HUES48 (cell line): ENCODE results near the gene MRPL21.

Experiments used
- H3K27ac ChIP-seq: one replicate; pipeline ENCODE4 v1.7.0; 2013; ENCODE audit warnings: low read depth, low read length, inconsistent platforms
- H3K27me3 ChIP-seq: 2 replicates; pipeline ENCODE4 v1.6.1; 2013; ENCODE audit warnings: mild to moderate bottlenecking, low read length; ENCODE audit not compliant: control insufficient read depth, insufficient read depth
- H3K36me3 ChIP-seq: 2 replicates; pipeline ENCODE4 v1.6.1; 2013; ENCODE audit warnings: low read length; ENCODE audit not compliant: control insufficient read depth, insufficient read depth
- H3K4me1 ChIP-seq: 2 replicates; pipeline ENCODE4 v1.6.1; 2013; ENCODE audit warnings: mild to moderate bottlenecking, low read length; ENCODE audit not compliant: control insufficient read depth, insufficient read depth
- H3K4me3 ChIP-seq: 2 replicates; pipeline ENCODE4 v1.5.1; 2013; ENCODE audit warnings: mild to moderate bottlenecking, low read depth, low read length
- H3K9ac ChIP-seq: 2 replicates; pipeline ENCODE4 v1.6.1; 2013; ENCODE audit warnings: mild to moderate bottlenecking, low read depth, low read length, moderate library complexity
- H3K9me3 ChIP-seq: 2 replicates; pipeline ENCODE4 v1.6.1; 2013; ENCODE audit warnings: low read length; ENCODE audit not compliant: control insufficient read depth, insufficient read depth

The MRPL21 gene

DNA sequence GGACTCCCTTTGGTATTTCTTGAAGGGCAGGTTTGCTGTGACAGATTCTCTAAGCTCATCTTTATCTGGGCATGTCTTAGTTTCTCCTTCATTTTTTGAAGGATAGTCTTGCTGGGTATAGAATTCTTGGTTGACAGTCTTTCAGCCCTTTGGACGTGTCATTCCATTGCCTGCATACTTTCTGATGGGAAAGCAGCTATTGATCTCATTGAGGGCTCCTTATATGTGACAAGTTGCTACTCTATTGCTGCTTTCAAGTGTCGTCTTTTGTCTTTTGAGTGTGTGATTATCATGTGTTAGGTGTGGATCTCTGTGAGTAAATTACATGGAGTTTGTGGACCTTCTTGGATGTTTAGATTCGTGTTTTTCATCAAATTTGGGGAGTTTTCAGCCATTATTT is 22.0 kb upstream of the MRPL21 start:
- peaks cover 77% of the 10 kb centered on the region for H3K36me3 ChIP-seq
- H3K27ac ChIP-seq: no peak overlapping the region
- peaks cover 4% of the 10 kb centered on the region; the same call in 1 of the 2 replicates for H3K9me3 ChIP-seq

DNA sequence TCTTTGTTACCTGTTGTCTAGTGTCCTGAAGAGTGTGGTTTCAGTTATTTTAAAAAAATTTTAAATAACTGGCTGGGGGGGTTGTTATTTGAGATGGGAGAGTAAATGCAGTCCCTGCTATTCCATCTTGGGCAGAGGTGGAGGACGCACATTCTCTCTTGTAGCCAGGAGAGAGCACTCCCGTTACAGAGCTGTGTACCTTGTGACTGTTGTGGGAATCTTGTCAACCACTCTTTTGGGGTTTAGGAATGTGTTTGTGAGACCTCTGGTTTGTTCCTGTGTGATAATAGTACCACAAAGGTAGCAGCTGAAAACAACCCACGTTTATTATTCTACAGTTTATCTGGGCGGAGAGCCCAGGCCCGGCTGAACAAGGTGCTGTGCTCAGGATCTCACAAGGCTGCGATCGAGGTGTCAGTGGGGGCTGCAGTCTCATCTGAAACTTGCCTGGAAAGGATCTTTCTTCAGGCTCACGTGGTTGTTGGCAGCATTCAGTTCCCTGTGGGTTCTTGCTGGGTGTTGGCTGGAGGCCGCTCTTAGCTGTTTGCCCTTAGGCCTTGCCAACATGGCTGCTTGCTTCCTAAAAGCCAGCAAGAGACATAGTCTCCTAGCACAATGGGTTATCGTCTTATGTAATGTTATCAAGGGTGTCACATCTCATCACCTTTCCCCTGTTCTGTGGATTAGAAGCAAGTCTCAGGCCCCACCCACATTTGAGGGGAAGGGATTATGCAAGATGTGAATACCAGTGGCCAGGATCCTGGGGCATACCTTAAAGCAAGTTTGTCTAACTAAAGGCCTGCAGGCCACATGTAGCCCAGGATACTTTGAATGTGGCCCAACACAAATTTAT is 20.7 kb upstream of the MRPL21 start:
- no peaks in the 10 kb centered on the region for H3K27me3 ChIP-seq
- H3K36me3 ChIP-seq: peaks cover 77% of the 10 kb centered on the region
- no peak overlapping the region for H3K9ac ChIP-seq
- H3K9me3 ChIP-seq: peaks cover 4% of the 10 kb centered on the region; the same call in 1 of the 2 replicates
- H3K4me3 ChIP-seq: no peak overlapping the region
- H3K4me1 ChIP-seq: no peaks in the 10 kb centered on the region
- H3K27ac ChIP-seq: no peak overlapping the region

More for the DNA sequence above, 22.0 kb upstream of the MRPL21 start:
- no peaks in the 10 kb centered on the region for H3K4me1 ChIP-seq
- H3K9ac ChIP-seq: no peak overlapping the region
- no peaks in the 10 kb centered on the region for H3K27me3 ChIP-seq
- H3K4me3 ChIP-seq: no peak overlapping the region

DNA sequence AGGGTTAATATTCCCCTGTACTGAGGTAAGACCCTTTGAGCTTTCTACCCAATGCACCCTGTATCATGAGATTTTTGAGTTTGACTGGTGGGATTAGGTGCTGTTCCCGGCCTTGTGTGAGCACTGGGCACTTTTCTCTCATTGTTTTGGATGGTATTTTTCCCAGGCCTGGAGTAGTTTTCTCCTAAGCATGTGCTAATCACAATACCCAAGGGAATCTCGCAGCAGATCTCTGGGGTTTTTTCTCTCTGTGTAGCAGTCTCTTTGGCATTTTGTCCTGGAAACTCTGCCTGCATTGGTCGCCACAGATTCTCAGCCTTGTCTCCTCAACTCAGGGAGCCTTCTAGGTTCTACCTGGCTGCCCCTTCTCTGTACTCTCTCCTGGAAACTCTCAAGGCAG is 20.0 kb upstream of the MRPL21 start:
- peaks cover 74% of the 10 kb centered on the region for H3K36me3 ChIP-seq

DNA sequence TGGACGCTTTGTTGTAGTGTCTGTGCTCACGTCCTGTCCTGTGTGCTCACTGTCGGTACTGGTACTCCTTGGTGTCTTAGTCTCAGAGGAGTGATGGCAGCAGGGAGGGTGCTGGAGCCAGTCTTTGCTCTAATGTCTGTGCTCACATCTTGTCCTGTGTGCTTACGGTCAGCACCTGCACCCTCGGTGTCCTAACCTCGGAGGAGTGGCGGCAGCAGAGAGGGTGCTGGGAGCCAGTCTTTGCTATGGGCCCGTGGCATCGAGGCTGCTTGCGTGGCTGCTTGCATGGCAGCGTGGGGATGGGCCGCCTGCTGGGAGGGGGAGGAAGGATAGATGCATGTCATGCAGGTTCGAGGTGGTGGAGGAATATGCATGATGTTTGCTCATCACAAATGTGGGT is 12.8 kb upstream of the MRPL21 start:
- Histone ChIP-seq H3K4me3 (no peak overlapping the region), H3K4me1 (no peaks in the 10 kb centered on the region), H3K36me3 (peaks cover 81% of the 10 kb centered on the region), H3K9me3 (no peaks in the 10 kb centered on the region), H3K27me3 (no peaks in the 10 kb centered on the region), H3K9ac (no peak overlapping the region), H3K27ac (no peak overlapping the region)

More for the DNA sequence above, 20.0 kb upstream of the MRPL21 start:
- H3K9me3 ChIP-seq: peaks cover 4% of the 10 kb centered on the region; the same call in 1 of the 2 replicates
- no peak overlapping the region for H3K27ac ChIP-seq
- no peak overlapping the region for H3K9ac ChIP-seq
- H3K4me3 ChIP-seq: no peak overlapping the region
- H3K27me3 ChIP-seq: no peaks in the 10 kb centered on the region
- no peaks in the 10 kb centered on the region for H3K4me1 ChIP-seq

GRCh38 chr11:68914761-68915160 is 11.1 kb upstream of the MRPL21 start:
- no peak overlapping the region for H3K27ac ChIP-seq
- peaks cover 81% of the 10 kb centered on the region for H3K36me3 ChIP-seq
- no peaks in the 10 kb centered on the region for H3K4me1 ChIP-seq
- no peak overlapping the region for H3K9ac ChIP-seq
- H3K4me3 ChIP-seq: no peak overlapping the region
- H3K9me3 ChIP-seq: no peaks in the 10 kb centered on the region
- no peaks in the 10 kb centered on the region for H3K27me3 ChIP-seq

GRCh38 chr11:68913188-68913587 is 9.6 kb upstream of the MRPL21 start:
- Histone ChIP-seq H3K4me3 (no peak overlapping the region), H3K9me3 (no peaks in the 10 kb centered on the region), H3K27me3 (no peaks in the 10 kb centered on the region), H3K36me3 (peaks cover 82% of the 10 kb centered on the region), H3K27ac (no peak overlapping the region), H3K9ac (no peak overlapping the region), H3K4me1 (no peaks in the 10 kb centered on the region)

- Histone ChIP-seq H3K9me3 (no peaks in the 10 kb centered on the region), H3K9ac (no peak overlapping the region), H3K36me3 (peaks cover 79% of the 10 kb centered on the region), H3K4me3 (no peak overlapping the region), H3K27ac (no peak overlapping the region), H3K4me1 (no peaks in the 10 kb centered on the region), H3K27me3 (no peaks in the 10 kb centered on the region)
These were observed 8.6 kb upstream of the MRPL21 start for GRCh38 chr11:68912254-68912653.

- Histone ChIP-seq H3K4me1 (no peaks in the 10 kb centered on the region), H3K27ac (no peak overlapping the region), H3K4me3 (no peak overlapping the region), H3K9ac (no peak overlapping the region), H3K27me3 (no peaks in the 10 kb centered on the region), H3K36me3 (peaks cover 82% of the 10 kb centered on the region), H3K9me3 (no peaks in the 10 kb centered on the region)
These were observed 8.1 kb upstream of the MRPL21 start for GRCh38 chr11:68911731-68912130.

GRCh38 chr11:68910965-68911364 is 7.3 kb upstream of the MRPL21 start:
- H3K36me3 ChIP-seq: peaks cover 78% of the 10 kb centered on the region
- H3K9me3 ChIP-seq: no peaks in the 10 kb centered on the region
- no peaks in the 10 kb centered on the region for H3K27me3 ChIP-seq
- no peak overlapping the region for H3K27ac ChIP-seq
- no peak overlapping the region for H3K9ac ChIP-seq
- H3K4me1 ChIP-seq: no peaks in the 10 kb centered on the region
- H3K4me3 ChIP-seq: no peak overlapping the region

DNA sequence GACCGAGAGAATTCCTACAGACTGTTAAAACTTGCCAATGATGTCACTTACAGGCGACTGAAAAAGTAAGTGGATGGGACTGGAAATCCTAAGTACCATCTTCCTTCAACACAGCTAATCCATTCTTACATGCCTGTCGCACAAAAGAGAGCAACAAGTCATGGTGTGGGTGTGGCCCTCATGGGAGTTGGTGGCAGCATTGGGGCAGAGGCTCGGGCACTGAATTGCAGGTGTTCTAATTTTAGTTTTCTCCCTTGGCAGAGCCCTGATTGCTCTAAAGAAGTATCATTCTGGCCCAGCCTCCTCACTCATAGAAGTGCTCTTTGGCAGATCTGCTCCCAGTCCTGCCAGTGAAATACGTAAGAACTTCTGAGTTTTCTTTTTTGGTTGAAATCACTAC is 4.6 kb upstream of the MRPL21 start:
- H3K4me3 ChIP-seq: no peak overlapping the region

GRCh38 chr11:68905421-68906360 is 2.1 kb upstream of the MRPL21 start:
- Histone ChIP-seq H3K4me3 (no peak overlapping the region), H3K4me1 (peaks cover 11% of the 10 kb centered on the region), H3K27ac (no peak overlapping the region), H3K9me3 (no peaks in the 10 kb centered on the region), H3K27me3 (no peaks in the 10 kb centered on the region), H3K9ac (no peak overlapping the region), H3K36me3 (peaks cover 35% of the 10 kb centered on the region)

More for the DNA sequence above, 4.6 kb upstream of the MRPL21 start:
- Histone ChIP-seq H3K27ac (no peak overlapping the region), H3K9ac (no peak overlapping the region), H3K9me3 (no peaks in the 10 kb centered on the region), H3K36me3 (peaks cover 53% of the 10 kb centered on the region), H3K4me1 (peaks cover 4% of the 10 kb centered on the region; the same call in 1 of the 2 replicates), H3K27me3 (no peaks in the 10 kb centered on the region)
